GM21619 (cell line): ENCODE data around the gene PNPLA8.
"Not testable (repeated sequence)": the region's sequence is repeated elsewhere in the genome, so short reads cannot be mapped to it uniquely, and the experiment has no call there.

Experiments
- ATAC-seq: cut with Tn5 transposase; IDR thresholded peaks from one replicate; pipeline ENCODE4 v1.9.1; 2021; ENCODE audit not compliant: unreplicated experiment

The PNPLA8 gene

GRCh38 chr7:108529341-108529740, 3.4 kb upstream of the PNPLA8 start:
- ATAC-seq: no peak

- no peak for ATAC-seq
Measured at GRCh38 chr7:108528183-108528712, 2.3 kb upstream of the PNPLA8 start.

- ATAC-seq: no peak
Measured at GRCh38 chr7:108526768-108527017, 758 bp upstream of the PNPLA8 start.

DNA sequence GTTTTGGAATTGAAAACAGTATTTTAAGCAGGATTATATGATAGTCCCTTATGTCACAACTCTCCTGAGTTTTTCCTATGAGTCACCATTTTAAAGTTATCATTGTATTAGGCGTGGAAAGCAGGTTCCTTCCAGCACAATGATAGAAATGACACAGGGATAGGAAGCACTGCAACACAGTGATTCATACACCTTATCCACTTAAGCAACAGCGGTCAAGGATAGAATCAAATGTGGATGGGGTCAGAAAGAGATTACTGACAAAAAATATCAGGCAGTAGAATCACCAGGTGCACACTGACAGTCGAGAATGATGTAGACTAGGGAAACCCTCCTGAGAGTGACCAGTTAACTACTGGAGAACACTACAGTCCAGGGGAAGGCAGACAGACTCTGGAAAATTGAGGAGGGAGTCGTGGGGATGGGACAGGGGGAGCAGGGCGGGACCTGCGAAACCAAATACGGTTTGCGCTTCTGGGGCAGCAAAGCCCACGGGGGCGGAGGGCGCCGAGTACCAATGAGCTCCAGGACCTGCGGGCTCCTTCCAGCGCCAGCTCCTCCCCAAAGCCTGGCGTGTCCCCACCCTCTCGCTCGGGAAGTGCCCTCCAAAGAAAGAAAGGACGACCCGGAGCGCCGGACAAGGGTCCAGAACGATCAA, 479 bp downstream of the PNPLA8 start:
- ATAC-seq: peak; percentile 48

- no peak for ATAC-seq
Measured at GRCh38 chr7:108522780-108523179, 3.2 kb downstream of the PNPLA8 start.

DNA sequence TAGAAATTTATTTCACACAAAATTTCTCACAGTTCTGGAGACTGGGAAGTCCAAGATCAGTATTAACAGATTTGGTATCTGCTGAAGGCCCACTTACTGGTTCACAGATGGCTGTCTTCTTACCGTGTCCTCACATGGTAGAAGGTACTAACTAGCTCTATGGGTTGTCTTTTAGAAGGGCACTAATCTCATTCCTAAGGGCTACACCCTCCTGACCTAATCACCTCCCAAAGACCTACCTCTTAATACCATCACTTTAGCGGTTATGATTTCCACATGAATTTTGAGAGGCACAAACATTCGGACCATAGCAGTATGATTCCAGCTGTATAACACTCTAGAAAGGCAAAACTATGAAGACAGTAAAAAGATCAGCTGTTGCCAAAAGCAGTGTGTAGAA, 8.0 kb downstream of the PNPLA8 start:
- ATAC-seq: no peak

GRCh38 chr7:108515630-108516029, 10.3 kb downstream of the PNPLA8 start:
- no peak for ATAC-seq

GRCh38 chr7:108515013-108515412, 10.9 kb downstream of the PNPLA8 start:
- ATAC-seq: no peak

DNA sequence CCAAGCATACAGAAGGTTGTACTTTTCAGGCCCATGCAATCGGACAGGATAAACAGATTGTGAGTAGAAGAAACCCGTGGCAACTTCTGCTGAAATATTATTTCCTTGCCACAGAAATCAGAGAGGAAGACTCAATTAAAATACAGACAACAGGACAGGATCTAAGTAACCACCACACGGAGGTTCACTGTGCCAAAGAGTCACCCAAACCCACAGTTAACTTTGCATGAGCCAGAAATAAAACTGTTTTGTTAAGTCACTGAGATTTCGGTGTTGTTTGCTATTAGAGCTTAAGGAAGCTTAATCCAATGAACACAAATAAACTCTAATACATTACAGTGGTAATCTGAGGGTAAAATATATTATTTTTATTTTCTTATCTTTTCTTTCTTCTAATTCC, 14.0 kb downstream of the PNPLA8 start:
- ATAC-seq: peak; percentile 53

- not testable (repeated sequence) for ATAC-seq
Measured at GRCh38 chr7:108504576-108504975, 21.4 kb downstream of the PNPLA8 start.

DNA sequence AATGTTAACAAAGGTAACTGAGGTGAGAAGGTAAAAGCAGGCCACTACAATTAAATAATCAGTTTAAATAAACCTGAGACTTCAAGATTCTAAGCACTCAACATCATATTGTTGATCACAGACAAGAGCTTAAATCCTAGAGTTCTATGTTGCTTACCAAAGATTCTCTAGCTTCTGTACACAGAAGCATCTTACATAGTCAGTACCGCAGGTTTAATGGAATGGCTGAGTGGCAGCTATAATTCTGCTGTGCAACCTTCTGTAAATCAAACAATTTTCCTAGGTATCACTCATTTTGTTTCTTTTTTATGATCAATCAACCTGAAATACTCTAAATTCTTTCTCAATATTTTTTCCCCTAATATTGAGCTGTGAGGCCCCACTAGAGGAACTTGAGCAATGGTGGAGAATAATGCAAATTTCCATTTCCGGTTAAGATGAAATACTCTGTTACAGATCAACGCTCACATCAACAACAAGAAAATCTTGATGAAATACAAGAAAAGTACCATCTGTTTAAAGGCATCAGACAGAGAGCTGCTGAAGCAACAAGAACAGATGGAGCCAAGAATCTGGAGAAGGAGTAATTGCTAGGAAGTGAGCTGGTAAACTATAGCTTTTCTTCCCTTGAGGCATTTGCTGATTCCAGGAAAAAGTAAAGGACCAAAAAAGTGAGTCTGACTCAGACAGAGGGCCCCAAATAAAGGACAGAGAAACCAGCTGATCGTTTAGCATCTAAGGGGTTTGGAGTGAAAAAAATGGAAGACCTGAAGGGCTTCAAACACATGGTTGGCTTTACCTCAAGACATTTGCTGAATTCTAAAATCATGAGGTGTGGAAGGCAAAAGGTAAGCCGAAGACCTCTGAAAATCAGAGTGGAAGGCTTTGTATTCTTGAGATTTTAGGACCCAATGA, 22.6 kb downstream of the PNPLA8 start:
- peak; percentile 96 for ATAC-seq

DNA sequence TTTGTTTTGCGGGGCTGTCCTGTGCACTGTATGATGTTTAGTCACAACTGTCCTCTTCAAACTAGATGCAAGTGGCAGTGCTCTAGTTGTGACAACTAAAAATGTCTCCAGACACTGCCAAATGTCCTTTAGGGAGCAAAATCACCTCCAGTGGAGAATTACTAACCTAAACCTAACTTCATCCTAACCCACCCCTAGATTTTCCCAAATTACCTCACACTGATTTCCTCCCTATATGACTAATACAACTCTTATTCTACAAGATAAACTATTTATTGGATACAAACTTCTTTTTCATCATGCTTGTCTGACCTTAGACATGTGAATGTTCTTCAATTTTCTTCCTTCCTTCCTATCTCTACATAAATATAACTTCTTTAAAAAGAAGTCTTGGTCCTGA, 26.4 kb downstream of the PNPLA8 start:
- no peak for ATAC-seq

DNA sequence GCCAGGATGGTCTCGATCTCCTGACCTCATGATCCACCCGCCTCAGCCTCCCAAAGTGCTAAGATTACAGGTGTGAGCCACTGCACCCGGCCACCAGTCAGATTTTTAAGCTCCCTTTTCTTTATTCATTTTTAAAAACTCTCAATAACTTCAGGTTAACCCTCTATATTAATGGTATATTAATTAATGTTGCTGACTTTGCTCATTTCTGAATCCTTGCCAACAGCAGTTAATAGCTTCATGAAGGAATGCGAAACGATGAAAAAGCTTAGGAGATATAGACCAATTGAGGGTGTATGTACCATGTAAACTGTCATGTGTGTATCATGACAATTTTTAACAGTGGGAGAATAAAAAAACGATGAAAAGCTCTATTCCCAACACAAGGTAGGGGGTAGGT, 27.5 kb downstream of the PNPLA8 start:
- no peak for ATAC-seq

GRCh38 chr7:108497082-108497725, 28.7 kb downstream of the PNPLA8 start:
- peak; percentile 83 for ATAC-seq

DNA sequence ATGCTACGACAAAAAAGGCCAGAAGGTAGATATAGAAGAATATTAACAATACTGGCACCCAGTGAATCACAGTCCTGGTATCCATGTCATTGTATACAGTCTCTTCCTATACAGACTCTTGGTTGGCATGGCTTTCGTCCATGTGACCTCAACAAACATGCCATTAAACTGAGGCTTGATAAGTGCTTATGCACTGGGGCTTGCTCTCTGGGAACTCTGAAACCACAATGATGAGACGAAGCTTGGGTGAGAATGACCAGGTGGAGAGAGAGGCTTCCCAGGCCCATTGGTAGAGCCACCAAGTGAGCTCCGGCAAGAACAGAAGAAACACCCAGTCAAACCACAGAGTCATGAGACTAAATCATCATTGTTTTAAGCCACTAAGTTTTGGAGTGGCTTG, 33.2 kb downstream of the PNPLA8 start:
- ATAC-seq: no peak

DNA sequence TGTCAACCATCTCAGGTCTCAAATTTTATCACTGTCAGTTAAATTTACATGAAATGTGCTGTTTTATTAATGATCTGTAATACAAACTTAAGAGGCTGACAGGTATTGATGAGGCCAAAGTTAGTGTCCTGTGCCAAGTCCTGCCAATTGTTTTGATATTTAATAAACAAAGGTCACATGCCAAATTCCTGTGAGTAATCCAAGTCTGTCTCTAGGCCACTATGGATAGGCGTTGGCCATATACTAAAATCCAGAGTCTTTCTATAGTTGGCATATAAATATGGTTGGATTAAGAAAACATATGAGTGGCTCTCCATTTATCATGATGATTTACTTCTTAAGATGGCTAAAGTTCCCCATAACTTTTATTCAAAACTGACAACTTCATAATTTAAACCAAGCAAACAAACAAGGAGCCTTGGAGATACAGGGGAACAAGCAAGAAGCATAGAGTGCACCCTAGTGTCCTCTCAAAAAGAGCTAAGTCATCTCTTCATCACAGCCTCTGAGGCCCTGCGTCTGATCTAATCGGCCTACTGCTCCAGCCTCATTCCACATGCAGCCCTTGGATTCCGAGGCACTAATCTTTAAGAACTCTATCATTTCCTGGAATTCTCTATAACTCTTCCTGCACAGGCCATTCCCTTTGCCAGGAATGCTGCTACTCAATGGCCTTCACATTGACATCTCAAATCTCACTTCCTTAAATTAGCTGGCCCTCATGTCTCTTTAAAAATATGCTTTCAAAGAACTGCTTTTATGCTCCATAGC, 37.0 kb downstream of the PNPLA8 start:
- no peak for ATAC-seq

GRCh38 chr7:108487646-108488045, 38.3 kb downstream of the PNPLA8 start:
- no peak for ATAC-seq

DNA sequence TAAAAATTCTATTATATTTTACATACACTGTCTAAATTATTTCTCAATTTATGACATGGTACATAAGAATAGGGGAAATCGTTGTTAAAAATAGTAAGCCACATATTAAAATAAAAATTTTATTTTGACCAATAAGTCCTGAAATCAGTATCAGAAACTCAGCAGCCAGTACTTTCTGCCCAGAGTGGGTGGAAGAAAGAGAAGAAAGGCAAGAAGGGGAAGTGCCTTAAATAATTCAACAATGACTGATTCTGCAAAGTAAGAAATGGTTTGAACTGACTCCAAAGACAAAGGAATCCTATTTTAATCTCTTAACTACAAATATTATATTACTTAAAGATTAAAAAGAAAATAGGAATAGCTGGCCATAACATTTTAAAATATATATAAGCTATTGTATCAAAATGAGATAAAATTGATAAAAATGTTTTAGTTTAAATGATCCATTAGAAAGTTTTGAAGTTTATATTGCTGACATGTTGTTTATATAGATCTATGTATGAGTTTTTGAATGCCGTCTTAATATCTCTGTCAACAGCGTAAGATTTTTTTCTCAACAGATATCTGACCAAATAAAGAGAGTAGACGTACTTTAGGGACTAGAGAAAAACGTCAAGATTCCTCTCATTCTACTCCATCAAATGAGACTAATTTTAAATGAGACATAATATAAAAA, 39.5 kb downstream of the PNPLA8 start:
- ATAC-seq: no peak

- ATAC-seq: no peak
Measured at GRCh38 chr7:108484137-108484536, 41.8 kb downstream of the PNPLA8 start.

DNA sequence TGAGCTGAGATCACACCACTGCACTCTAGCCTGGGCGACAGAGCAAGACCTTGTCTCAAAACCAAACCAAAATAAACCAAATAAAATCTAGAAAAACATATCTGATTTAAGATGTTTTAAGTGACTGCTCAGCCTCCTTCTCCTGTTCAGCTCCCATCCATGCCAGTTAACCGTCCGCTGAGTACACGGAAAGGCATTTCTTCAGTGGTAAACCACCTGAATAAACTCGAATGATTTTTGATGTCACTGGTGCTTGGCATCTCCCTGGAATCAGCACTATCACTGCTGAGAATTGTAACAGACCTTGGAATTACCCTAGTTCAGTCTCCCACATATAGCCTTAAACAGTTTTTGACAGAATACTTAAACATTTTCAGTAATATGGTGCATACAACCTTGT, 45.6 kb downstream of the PNPLA8 start:
- no peak for ATAC-seq

GRCh38 chr7:108479751-108480150, 46.2 kb downstream of the PNPLA8 start:
- no peak for ATAC-seq
